Measurements from ENCODE around the gene MLLT1. TPM values are rescaled to one million over a fixed set of nuclear protein-coding genes. Genes with fewer than 3 reads are reported as not detected.

MLLT1 gene
- total RNA-seq, 1 donor from 2014 or later = 23.1 TPM

- H3K4me3 ChIP-seq (ENCODE audit: low read depth, low read length) = no peak overlapping the region
- TF ChIP-seq CTCF (IDR thresholded peaks at IDR 0.05; ENCODE audit: insufficient read depth, low read length, poor library complexity, severe bottlenecking) = no peak
- no peaks in the 10 kb centered on the region for H3K36me3 ChIP-seq (ENCODE audit: control insufficient read depth, insufficient read depth, low read length)
- no peaks in the 10 kb centered on the region for H3K27me3 ChIP-seq (ENCODE audit: control insufficient read depth, insufficient read depth, low read length)
- DNase-seq (ENCODE audit: low read depth) = no peak
Observed at GRCh38 chr19:6221220-6221877, 58.4 kb downstream of the MLLT1 start.

- TF ChIP-seq CTCF (IDR thresholded peaks at IDR 0.05; ENCODE audit: insufficient read depth, low read length, poor library complexity, severe bottlenecking) = no peak
- H3K27me3 ChIP-seq (ENCODE audit: control insufficient read depth, insufficient read depth, low read length) = no peaks in the 10 kb centered on the region
- no peak for DNase-seq (ENCODE audit: low read depth)
- H3K4me3 ChIP-seq (ENCODE audit: low read depth, low read length) = no peak overlapping the region
- no peaks in the 10 kb centered on the region for H3K36me3 ChIP-seq (ENCODE audit: control insufficient read depth, insufficient read depth, low read length)
Observed at GRCh38 chr19:6220385-6221191, 59.2 kb downstream of the MLLT1 start.

- no peak for DNase-seq (ENCODE audit: low read depth)
- H3K36me3 ChIP-seq (ENCODE audit: control insufficient read depth, insufficient read depth, low read length) = no peaks in the 10 kb centered on the region
- no peak for TF ChIP-seq CTCF (IDR thresholded peaks at IDR 0.05; ENCODE audit: insufficient read depth, low read length, poor library complexity, severe bottlenecking)
Observed at GRCh38 chr19:6219586-6220290, 60.0 kb downstream of the MLLT1 start.

GRCh38 chr19:6219147-6219525 lies 60.6 kb downstream of the MLLT1 start:
- no peak for DNase-seq (ENCODE audit: low read depth)
- Histone ChIP-seq H3K4me3 (ENCODE audit: low read depth, low read length) (no peak overlapping the region), H3K27me3 (ENCODE audit: control insufficient read depth, insufficient read depth, low read length) (no peaks in the 10 kb centered on the region), H3K36me3 (ENCODE audit: control insufficient read depth, insufficient read depth, low read length) (no peaks in the 10 kb centered on the region)
- TF ChIP-seq CTCF (IDR thresholded peaks at IDR 0.05; ENCODE audit: insufficient read depth, low read length, poor library complexity, severe bottlenecking) = no peak

More at GRCh38 chr19:6219586-6220290, 60.0 kb downstream of the MLLT1 start:
- no peaks in the 10 kb centered on the region for H3K27me3 ChIP-seq (ENCODE audit: control insufficient read depth, insufficient read depth, low read length)
- H3K4me3 ChIP-seq (ENCODE audit: low read depth, low read length) = no peak overlapping the region

GRCh38 chr19:6218491-6219146 lies 61.2 kb downstream of the MLLT1 start:
- no peak for DNase-seq (ENCODE audit: low read depth)
- H3K36me3 ChIP-seq (ENCODE audit: control insufficient read depth, insufficient read depth, low read length) = no peaks in the 10 kb centered on the region
- no peak overlapping the region for H3K4me3 ChIP-seq (ENCODE audit: low read depth, low read length)
- TF ChIP-seq CTCF (IDR thresholded peaks at IDR 0.05; ENCODE audit: insufficient read depth, low read length, poor library complexity, severe bottlenecking) = peak; percentile 89
- no peaks in the 10 kb centered on the region for H3K27me3 ChIP-seq (ENCODE audit: control insufficient read depth, insufficient read depth, low read length)
